ENCODE results near the gene ZFP3.

The ZFP3 gene

GRCh38 chr17:5115673-5116651, 37.7 kb downstream of the ZFP3 start, which contains the start of gene USP6:
USP6 (plus strand) TSS chr17:5116032; CDS start chr17:5130368, 14,336 bp downstream.
- TF ChIP-seq GATA2 (IDR thresholded peaks at IDR 0.05; ENCODE audit: low read depth, low read length) (no peak), GATA3 (IDR thresholded peaks at IDR 0.05; ENCODE audit: low read depth, low read length) (no peak)

GRCh38 chr17:5118219-5118618, 40.0 kb downstream of the ZFP3 start:
- TF ChIP-seq GATA2 (IDR thresholded peaks at IDR 0.05; ENCODE audit: low read depth, low read length), result no peak
- no peak for TF ChIP-seq GATA3 (IDR thresholded peaks at IDR 0.05; ENCODE audit: low read depth, low read length)

- TF ChIP-seq GATA3 (IDR thresholded peaks at IDR 0.05; ENCODE audit: low read depth, low read length) (no peak), GATA2 (IDR thresholded peaks at IDR 0.05; ENCODE audit: low read depth, low read length) (no peak)
Measured at GRCh38 chr17:5120036-5120435, 41.8 kb downstream of the ZFP3 start.

GRCh38 chr17:5121186-5121841, 43.0 kb downstream of the ZFP3 start:
- TF ChIP-seq GATA2 (IDR thresholded peaks at IDR 0.05; ENCODE audit: low read depth, low read length), result no peak
- no peak for TF ChIP-seq GATA3 (IDR thresholded peaks at IDR 0.05; ENCODE audit: low read depth, low read length)

- TF ChIP-seq GATA3 (IDR thresholded peaks at IDR 0.05; ENCODE audit: low read depth, low read length), result no peak
- no peak for TF ChIP-seq GATA2 (IDR thresholded peaks at IDR 0.05; ENCODE audit: low read depth, low read length)
Measured at GRCh38 chr17:5122586-5123342, 44.5 kb downstream of the ZFP3 start.

GRCh38 chr17:5123343-5124124, 45.3 kb downstream of the ZFP3 start:
- TF ChIP-seq GATA2 (IDR thresholded peaks at IDR 0.05; ENCODE audit: low read depth, low read length) (no peak), GATA3 (IDR thresholded peaks at IDR 0.05; ENCODE audit: low read depth, low read length) (no peak)

- TF ChIP-seq GATA2 (IDR thresholded peaks at IDR 0.05; ENCODE audit: low read depth, low read length), result no peak
- TF ChIP-seq GATA3 (IDR thresholded peaks at IDR 0.05; ENCODE audit: low read depth, low read length), result no peak
Measured at GRCh38 chr17:5126719-5127488, 48.6 kb downstream of the ZFP3 start.

- TF ChIP-seq GATA2 (IDR thresholded peaks at IDR 0.05; ENCODE audit: low read depth, low read length) (no peak), GATA3 (IDR thresholded peaks at IDR 0.05; ENCODE audit: low read depth, low read length) (no peak)
Measured at GRCh38 chr17:5127910-5128309, 49.6 kb downstream of the ZFP3 start.

- TF ChIP-seq GATA3 (IDR thresholded peaks at IDR 0.05; ENCODE audit: low read depth, low read length) (no peak), GATA2 (IDR thresholded peaks at IDR 0.05; ENCODE audit: low read depth, low read length) (no peak)
Measured at GRCh38 chr17:5128905-5129535, 50.8 kb downstream of the ZFP3 start.

- TF ChIP-seq GATA2 (IDR thresholded peaks at IDR 0.05; ENCODE audit: low read depth, low read length) (no peak), GATA3 (IDR thresholded peaks at IDR 0.05; ENCODE audit: low read depth, low read length) (no peak)
Measured at GRCh38 chr17:5131146-5131715, 53.0 kb downstream of the ZFP3 start.

GRCh38 chr17:5133311-5133710, 55.0 kb downstream of the ZFP3 start:
- no peak for TF ChIP-seq GATA2 (IDR thresholded peaks at IDR 0.05; ENCODE audit: low read depth, low read length)
- no peak for TF ChIP-seq GATA3 (IDR thresholded peaks at IDR 0.05; ENCODE audit: low read depth, low read length)

Data from SH-SY5Y (cell line).